ENCODE data around the gene SPECC1L.
"Not testable (repeated sequence)": the region's sequence is repeated elsewhere in the genome, so short reads cannot be mapped to it uniquely, and the experiment has no call there.

Gene SPECC1L

DNA sequence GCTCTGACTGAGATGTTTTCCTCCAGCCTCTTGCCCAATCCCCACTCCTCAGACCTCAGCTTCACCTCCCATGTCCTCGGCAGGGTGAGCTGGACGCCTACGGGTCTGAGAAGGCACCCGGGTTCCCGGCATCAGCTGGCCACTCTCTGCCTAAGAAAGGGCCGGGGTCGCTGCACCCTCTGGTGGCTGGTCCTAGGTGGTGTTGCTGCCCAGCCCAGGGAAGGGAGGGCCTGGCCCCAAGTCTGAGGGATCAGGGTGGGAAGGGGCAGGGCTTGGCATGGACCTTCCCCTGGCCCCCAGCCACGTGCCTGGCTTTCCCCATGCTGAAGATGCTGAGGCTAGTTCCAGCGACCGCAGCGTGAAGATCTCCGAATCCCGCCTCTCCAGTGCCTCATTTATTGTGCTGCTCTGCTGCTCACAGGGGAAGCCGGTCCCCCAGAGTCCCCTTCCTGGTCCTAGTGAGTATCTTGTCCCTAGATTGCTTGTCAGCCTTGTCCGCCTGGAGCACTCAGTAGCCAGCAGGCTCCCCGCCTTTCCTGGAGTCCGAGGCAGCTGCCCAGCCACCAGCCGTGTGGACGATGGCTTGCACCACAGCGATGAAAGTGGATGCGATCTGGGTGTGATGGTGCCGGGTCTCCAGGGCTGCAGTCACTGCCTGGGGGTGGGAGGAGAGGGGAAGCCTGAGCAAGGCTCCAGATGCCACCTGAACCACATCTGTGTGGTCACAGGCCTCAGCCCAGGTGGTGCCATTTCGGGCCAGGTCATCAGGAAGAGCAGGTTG lies 22.9 kb upstream of the SPECC1L start:
- DNase-seq, result peak; percentile 77 to 89 (median 83)

DNA sequence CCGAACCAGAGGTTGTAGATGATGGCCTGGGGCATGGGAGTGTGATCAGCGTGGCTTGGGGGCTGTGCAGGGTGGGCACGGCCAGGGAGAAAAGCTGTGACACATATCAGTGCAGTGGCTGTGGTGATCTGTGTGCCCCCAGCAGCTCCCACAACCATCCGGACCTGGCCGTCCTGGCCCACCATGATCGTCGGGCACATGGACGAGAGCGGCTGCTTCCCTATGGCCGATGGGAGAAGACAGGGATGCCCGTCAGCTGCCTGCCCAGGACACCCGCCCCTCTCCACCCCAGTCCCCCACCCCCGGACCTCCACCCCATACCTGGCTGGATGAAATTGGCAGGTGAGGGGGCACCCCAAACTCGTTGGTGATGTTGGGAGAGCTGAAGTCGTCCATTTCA lies 22.0 kb upstream of the SPECC1L start:
- DNase-seq, result not testable (repeated sequence)

DNA sequence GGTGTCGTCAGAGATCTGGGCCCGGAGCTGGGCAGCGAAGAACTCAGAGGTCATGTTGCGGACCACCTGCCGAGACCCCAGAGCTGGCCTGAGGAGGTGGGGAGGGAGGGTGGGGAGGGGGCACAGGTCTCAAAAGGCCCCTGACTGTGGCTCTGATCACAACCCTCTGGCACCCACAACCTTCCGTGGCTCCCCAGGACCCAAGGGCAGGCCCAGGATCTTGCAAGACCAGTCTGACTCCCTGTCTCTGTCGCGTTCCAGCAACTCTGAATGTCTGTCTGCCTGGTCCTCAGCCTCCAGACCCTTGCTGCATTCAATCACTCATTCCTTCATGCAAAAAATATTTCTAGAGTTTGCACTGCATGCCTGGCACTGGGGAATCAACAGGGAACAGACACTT lies 21.2 kb upstream of the SPECC1L start:
- DNase-seq, result not testable (repeated sequence)

DNA sequence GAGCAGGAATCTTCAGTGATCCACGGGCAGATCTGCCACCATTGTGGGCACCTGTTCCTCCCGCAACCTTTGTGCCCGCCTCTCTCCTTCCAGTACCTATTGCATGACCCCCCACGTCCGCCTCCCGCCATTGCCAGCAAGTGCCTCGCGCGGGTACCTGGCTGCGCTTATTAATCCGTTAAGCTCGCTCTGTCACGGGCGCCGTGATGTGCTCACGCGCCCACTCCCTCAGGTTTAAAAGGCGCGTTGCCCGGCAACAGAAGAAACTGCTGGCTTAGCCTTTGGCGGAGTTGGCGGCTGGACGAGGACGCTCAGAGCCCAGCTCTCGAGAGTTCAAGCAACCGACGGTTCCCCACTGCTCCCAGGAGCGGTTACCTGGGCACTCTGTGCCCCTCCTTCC lies 19.3 kb upstream of the SPECC1L start:
- not testable (repeated sequence) for DNase-seq

DNA sequence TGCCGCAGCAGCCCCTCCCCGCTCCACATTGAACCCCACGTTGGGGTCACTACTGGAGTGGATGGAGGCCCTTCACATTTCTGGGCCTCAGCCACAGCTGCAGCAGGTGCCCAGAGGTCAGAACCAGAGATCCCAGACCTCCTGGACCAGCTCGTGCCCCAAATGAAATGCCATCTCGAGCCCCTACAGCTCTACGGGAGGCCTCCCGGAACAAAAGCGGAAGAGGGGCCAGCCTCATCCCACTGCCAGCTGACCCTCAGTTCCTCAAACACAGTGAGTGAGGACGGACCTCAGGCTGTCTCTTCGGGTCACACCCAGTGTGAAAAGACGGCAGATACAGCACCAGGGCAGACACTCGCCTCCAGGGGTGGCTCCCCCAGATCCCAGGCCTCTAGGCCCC lies 17.5 kb upstream of the SPECC1L start:
- not testable (repeated sequence) for DNase-seq

DNA sequence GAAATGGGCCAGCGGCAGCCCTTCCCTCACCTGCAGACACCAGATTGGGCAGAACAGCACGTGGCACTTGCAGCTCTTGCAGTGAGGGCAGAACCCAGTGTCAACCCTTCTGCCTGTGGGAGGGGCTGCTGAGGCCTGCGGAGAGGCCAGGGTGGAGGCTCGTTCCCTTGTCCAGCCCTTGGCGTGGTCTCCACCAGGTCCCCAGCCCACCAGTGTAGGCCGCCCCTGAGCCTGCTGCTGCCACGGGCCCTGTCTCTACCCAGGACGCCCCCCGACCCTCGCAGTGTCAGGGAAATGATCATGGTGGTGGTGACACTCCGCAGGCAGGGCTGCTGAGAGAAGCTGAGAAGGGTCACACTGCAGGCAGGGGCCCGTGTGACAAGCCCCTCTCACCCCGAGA lies 14.5 kb upstream of the SPECC1L start:
- not testable (repeated sequence) for DNase-seq

DNA sequence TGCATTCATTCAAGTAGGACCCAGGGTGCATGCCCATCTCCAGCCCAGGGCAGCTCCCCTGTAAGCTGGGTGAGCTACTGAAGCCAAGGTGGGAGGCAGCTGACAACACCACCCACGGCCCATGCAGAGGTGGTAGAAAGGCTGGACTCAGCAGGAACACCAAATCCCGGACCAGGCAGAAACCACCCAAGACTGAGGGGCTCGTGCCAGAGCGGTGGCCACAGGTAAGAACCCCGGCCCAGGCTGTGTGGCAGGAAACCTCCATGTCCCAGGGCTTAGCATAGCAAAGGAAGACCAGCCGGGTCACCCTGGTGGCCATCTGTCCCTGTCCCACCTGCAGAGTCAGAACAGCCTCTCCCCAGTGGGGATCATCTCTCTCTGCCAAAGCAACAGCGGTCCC lies 13.9 kb upstream of the SPECC1L start:
- DNase-seq, result not testable (repeated sequence)

DNA sequence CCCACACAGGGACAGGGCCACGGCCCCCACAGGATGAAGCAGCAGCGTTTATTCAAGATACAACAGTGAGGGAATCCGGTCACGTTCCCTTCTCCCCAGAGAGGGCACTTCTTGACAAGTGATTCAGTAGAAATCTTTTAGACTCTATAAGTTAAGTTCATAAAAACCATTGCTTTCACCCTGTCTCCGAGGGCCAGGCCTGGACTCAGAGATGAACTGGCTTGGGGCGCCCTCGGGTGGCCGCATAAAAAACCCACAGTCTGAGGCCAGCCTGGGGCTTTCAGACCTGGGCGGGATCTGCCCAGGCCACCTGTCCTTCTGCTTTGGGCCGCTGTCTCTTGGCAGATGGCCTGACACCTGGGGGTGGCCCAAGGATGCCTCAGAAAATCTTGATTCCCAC lies 11.2 kb upstream of the SPECC1L start:
- peak; percentile 80 to 88 (median 83) for DNase-seq

DNA sequence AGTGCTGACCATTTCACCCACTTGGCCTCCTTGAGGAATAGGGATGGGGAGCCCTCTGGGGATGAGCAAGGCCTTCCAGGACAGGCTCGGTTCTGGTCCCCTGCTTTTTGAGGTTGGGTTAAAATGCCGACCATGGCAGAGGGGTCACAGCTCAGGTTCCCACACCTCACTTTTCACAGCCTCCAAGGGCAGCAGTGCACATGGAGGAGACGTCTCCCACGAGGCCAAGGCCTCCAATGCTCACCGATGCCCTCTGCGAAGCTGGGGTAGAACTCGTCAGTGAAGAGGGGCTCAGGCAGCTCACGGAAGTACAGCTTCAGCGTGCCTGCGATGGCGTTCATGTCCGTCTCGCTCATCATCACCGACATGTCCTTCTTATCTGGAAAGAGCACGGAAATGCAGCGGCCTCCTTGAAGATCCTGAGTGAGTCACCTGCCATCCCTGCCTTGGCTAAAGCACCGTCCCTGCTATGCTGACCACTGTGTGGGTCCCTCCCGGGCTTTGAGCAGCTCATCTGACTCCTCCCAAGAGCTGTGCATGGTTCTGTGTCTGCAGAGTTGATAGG lies 8.4 kb upstream of the SPECC1L start:
- DNase-seq, result not testable (repeated sequence)

DNA sequence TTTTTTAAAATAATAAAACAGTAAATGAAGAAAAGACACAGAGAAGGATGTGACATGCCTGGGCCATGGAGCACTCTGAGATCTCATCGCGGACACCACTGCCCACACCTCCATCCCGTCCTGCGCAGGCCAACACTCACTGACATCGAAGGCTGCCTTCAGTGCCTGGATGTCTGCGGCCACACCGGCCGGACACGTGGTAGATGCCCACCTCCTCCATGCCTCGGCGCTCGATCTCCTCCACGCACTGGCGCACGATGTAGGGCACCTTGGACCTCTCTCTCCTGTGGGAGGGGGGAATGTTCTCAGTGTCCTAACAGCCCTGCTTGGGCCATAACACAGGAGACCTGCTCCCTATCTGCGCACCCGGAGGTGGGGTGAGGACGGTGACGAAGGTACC lies 7.2 kb upstream of the SPECC1L start:
- DNase-seq, result not testable (repeated sequence)

DNA sequence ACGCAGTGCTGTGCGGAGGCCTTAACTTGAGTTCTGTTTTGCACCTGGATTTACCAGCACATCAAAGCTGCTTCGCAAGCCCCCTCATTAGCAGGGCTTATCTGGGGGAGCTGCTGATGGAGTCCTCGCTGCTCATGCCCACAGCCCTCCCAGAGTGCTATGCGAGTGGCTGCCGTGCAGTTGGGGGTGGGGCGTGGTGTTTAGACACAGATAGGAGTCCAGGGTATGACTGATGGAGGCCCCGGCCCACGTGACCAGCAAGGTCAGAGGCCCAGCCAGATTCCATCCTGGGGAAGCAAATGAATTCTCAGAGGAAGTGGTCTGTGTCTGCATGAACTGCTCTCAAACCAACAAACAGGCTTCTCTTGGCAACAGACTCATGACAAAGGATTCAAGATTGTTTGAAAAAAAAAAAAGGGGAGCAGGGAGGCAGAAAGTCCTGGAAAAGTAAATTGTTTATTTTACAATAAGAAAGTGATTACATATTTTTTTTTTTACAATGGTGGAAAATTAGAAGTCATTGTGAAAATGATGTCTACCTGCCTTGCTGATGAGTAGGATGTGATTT lies 6.2 kb upstream of the SPECC1L start:
- DNase-seq, result peak in 1 of 4 experiments; percentile 18

DNA sequence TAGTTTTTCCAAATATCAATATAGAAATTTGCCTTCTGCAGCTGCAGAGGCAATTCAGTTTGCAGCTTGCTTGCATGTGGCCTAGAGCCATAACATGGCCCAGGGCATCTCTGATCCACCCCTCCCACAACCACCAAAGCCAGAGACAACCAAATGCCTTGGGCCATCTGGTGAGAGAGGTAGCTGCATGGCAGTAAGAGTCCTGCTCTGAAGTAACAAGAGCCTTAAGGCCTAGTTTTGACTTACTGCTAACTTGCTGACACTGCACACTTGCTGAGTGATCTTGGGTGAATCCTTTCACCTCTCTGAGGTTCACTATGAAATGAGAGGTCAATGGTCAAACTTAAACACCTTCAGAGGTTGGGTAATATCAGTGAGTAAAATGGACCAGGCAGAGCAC lies 4.9 kb upstream of the SPECC1L start:
- no peak for DNase-seq

DNA sequence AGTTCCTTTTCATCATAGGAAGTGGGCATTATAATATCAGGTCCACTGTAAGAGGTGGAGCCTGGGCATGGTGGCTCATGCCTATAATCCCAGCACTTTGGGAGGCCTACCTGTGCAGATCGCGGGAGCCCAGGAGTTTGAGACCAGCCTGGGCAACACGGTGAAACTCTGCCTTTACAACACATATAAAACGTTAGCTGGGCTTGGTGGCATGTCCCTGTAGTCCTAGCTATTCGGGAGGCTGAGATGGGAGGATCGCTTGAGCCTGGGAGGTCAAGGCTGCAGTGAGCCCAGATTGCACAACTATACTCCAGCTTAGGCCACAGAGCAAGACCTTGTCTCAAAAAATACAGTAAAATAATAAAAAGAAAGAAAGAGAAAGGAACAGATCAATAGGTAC lies 4.1 kb upstream of the SPECC1L start:
- DNase-seq, result not testable (repeated sequence)

DNA sequence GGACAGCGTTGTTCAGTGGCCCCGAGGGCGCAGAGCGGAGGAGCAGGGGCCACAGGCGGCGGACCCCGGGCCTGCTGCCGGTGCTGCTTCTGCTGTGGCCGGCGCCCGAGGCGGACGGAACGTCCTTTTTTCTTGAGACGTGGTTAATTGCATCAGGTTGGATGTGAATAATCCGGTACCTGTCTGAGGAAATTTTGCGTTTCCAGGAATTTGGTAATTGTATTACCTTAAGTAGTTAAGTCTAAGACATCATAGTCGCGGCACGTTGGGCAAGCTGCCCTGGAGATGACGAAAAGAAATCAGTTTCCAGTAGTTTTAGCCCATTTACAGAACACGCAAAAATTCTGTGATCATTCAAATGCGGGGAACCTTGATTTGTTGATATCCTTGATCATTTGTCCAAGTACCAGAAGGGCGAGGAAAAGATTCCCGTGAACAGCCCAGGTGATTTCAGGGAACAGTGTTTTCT lies 789 bp downstream of the SPECC1L start:
- DNase-seq, result peak; percentile 23 to 64 (median 43)

DNA sequence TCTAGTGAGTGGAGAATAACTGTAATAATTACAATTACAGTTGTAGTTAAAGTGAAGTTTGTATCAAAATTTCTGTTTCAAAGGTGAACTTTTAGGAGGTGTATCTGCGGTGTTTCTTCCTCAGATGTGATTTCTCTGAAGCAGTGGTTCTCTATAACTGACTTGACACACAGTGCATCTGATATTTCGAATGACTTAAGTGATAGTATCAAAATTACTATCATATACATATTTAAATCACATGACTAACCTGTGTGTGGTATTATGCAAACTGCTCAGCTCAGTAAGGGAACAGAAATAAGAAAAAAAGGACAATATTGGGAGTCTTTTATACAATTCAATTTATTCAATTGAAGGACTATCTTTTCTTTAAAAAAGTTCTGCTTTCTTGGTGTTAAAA lies 2.4 kb downstream of the SPECC1L start:
- DNase-seq, result not testable (repeated sequence)

DNA sequence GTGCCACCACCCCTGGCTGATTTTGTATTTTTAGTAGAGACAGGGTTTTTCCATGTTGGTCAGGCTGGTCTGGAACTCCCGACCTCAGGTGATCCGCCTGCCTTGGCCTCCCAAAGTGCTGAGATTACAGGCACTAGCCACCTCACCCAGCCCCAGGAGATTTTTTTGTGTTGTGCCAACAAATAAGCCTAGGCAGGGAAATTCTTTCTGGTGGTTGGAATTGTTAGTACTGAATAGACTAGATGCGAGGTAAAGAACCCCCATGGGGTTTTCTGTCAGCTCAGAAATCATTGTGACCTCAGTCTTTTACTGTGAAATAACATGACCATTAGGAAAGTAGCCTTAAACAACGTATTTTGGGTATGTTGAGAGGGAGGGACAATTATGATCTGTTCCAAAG lies 3.3 kb downstream of the SPECC1L start:
- DNase-seq, result not testable (repeated sequence)

DNA sequence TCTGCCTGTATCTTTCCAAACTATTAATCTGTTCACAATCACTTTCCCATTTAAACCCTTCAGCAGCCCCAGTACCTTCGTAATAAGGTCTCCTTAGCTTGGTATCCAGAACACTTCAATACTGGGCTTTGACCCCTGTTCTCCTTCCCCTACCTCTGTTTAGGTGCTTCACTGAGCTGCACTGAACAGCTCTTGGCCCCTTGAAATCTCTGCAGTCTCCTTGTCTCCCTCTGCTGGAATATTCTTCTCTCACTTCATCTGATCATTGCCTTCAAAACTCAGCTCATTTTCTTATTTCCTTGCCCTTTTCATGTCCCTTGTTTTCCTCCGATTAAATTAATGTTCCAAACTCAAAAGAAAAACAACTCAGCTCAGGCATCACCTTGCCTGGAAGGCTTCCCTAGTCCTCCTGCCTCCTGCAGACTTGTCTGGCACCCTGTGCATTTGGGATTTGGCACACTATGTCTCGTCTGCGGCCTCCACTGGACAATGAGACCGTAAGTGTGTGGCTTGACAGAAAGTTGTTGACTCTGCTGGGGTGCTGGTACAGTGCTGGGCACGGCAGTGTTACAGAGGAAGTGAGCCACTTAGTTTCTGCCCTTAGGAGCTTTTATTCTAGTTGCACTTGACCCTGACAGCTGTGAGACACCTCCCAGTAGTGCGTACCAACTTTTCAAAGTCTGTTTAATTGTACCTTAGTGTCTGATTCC lies 4.2 kb downstream of the SPECC1L start:
- not testable (repeated sequence) for DNase-seq

DNA sequence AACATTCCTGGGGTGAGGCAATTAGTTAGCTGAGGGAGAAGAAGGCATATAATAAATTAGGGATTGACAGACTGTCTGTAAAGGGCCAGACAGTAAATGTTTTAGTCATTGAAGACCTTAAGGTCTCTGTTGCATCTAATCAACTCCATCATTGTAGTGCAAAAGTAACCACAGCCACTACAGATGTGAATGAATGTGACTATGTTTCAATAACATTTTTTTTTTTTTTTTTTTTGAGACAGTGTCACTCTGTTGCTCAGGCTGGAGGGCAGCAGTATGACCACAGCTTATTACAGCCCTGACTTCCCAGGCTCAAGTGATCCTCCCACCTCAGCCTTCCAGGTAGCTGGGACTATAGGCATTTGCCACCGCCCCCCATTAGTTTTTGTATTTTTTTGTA lies 9.7 kb downstream of the SPECC1L start:
- not testable (repeated sequence) for DNase-seq

DNA sequence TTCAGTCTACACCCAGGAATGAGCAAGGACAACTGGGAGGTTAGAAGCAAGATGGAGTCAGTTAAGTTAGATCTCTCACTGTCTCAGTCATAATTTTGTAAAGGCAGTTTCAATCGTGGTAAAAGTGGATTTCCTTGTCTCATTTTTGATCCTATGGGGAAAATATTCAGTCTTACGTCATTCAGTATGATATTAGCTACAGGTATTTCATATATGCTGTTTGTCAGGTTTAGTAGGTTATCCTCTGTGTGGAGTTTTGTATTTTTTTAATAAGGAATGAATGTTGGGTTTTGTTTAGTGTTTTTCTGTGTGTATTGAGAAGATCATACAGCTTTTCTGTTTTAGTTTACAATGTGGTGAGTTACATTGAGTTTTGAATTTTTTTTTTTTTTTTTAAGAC lies 11.8 kb downstream of the SPECC1L start:
- DNase-seq, result no peak

DNA sequence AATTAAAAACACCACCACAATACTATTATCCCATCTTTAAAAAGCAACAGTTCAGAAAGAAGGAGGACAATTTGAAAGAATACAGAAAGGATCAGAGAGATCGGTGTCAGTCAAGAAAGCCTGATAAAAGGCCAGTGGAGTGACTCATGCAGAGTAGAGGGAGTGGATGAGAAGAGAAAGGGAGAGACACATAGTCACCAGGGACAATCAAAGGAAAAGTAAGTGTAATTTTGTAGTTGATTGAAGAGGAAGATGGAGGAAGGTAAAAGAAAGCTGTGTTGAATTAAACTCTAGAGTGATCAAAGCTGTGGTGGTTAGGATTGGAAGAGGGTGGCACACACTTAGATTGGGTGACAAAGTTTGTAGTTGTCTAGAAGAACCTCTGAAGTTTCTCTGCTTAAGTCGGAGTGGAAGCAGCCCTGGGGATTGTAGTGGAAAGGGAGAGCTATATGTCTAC lies 14.1 kb downstream of the SPECC1L start:
- no peak for DNase-seq

DNA sequence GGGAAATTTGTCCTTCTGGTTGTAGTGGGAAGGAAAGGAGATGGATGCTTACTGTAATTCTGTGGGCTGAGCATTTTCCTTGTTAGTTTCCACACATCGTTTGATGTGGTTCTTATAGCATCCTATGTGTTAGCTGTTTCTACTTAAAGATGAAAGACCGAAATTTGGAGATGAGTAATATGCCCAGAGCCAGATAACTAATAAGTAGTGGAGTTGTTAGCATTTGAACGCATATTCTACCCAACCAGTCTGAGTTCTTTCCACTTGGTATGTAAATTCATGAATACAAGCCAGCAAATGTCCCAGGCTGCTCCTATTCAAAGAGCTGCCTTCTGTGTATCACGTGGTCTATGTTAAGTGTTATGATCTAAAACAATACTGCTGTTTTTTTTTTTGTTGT lies 14.6 kb downstream of the SPECC1L start:
- DNase-seq, result no peak

DNA sequence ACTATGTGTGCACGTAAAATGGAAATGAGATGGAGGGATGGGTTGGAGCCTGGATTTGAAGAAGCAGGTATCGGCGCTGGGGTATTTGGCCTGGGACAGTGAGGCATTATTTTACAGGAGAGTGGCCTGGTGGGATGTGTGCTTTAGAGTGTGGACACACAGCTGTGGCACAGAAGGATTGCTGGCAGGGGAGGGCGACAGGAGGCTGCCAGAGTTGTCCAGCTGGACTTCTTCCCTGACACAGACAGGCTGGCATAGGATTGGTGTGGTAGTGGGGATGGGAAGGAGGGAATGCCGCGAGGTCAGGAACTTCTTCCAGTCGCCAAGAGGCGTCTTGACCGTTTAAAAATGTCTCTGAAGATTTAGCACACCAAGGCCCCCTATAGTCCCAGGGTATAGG lies 16.6 kb downstream of the SPECC1L start:
- not testable (repeated sequence) for DNase-seq

DNA sequence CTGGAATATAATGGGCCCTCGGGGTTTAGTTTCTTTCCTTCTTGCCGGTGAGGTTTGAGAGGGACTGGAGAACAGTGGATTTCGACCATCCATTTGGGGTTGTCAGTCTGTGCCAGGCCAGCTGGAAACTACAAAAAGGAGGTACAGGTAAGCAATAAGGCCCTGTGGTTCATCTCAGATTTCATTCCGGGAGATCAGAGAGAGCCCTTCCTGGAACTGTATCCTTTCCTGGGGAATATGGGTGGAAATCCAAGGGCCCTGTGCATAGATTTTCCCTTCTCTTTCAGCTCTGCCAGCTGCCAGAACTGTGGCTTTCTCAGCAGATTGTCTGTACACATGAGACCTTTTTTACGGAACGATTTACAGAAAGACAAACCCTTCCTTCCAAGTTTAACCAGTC lies 17.2 kb downstream of the SPECC1L start:
- not testable (repeated sequence) for DNase-seq

All from suppressor macrophage (primary cell).